Panc1 (cell line): Measurements from ENCODE around the gene GRIN3B. TPM values are rescaled to one million over a fixed set of nuclear protein-coding genes. Genes with fewer than 3 reads are reported as not detected.

Experiments
- ATAC-seq: fragments of 200-7000 bp; cut with Tn5 transposase; 2 replicates; pipeline ENCODE4 v1.9.1; 2020; ENCODE audit warnings: mild to moderate bottlenecking, moderate library complexity
- BruUV-seq: library from RNA; stranded (reverse); fragments of 400-500 nt; replicated peaks from 2 replicates; lab custom pipeline; 2021; lab: Mats Ljungman, UMichigan
- CTCF ChIA-PET: fragments of 300-600 bp; sonication (Branson Sonifier 250); formaldehyde crosslinking; loops from one replicate; lab custom pipeline; 2022; ENCODE audit warnings: antibody characterized with exemption; lab: Charles Lee
- POLR2A ChIA-PET: fragments of 300-600 bp; sonication (Branson Sonifier 250); formaldehyde crosslinking; loops from one replicate; lab custom pipeline; 2022; ENCODE audit warnings: antibody characterized with exemption; lab: Charles Lee
- DNase-seq: peaks from one replicate; pipeline ENCODE4 v3.0.0-alpha.2; 2010; ENCODE audit warnings: low read depth, low spot score
- H3K27ac ChIP-seq: 2 replicates; pipeline ENCODE4 v1.5.1; 2011; ENCODE audit warnings: mild to moderate bottlenecking, low read length, inconsistent platforms
- H3K27me3 ChIP-seq: fragments of 200-500 bp; sonication (Bioruptor generic); 2 replicates; pipeline ENCODE4 v1.6.0; 2014; ENCODE audit warnings: low read length, inconsistent platforms; ENCODE audit not compliant: control insufficient read depth, insufficient read depth
- H3K36me3 ChIP-seq: fragments of 200-500 bp; sonication (Bioruptor generic); 2 replicates; pipeline ENCODE4 v1.5.1; 2014; ENCODE audit warnings: inconsistent platforms, mild to moderate bottlenecking, low read length, moderate library complexity; ENCODE audit not compliant: control insufficient read depth, insufficient read depth
- H3K4me1 ChIP-seq: 2 replicates; pipeline ENCODE4 v1.5.1; 2011; ENCODE audit warnings: inconsistent platforms, mild to moderate bottlenecking, low read length, moderate library complexity; ENCODE audit not compliant: control insufficient read depth, insufficient read depth
- H3K4me3 ChIP-seq, 2 experiments: 2 replicates each; pipeline ENCODE4 v1.5.1; 2011 to 2012; ENCODE audit warnings: low read depth in 2 of 2, low read length in 2 of 2, mild to moderate bottlenecking in 2 of 2, inconsistent platforms in 1 of 2, moderate library complexity in 1 of 2
- H3K9me3 ChIP-seq: fragments of 200-500 bp; sonication (Bioruptor generic); 2 replicates; pipeline ENCODE4 v1.5.1; 2014; ENCODE audit warnings: low read depth, mild to moderate bottlenecking, inconsistent platforms, low read length, moderate library complexity; ENCODE audit not compliant: control insufficient read depth, insufficient read depth
- POLR2AphosphoS5 ChIP-seq: IDR thresholded peaks from 2 replicates; pipeline ENCODE4 v1.6.1; 2012; ENCODE audit warnings: mild to moderate bottlenecking, low read depth, low read length, moderate library complexity
- REST ChIP-seq, 2 experiments: IDR thresholded peaks; 2 replicates each; pipeline ENCODE4 v1.6.1; 2011 to 2012; ENCODE audit warnings: low read depth in 2 of 2, control low read depth in 1 of 2, low read length in 1 of 2, mild to moderate bottlenecking in 1 of 2, moderate library complexity in 1 of 2; ENCODE audit not compliant: insufficient read depth in 1 of 2
- SIN3A ChIP-seq: IDR thresholded peaks from 2 replicates; pipeline ENCODE4 v1.6.1; 2012; ENCODE audit warnings: low read depth, mild to moderate bottlenecking, low read length, moderate library complexity, borderline replicate concordance; ENCODE audit not compliant: insufficient read depth
- TCF7L2 ChIP-seq: IDR thresholded peaks from 2 replicates; pipeline ENCODE4 v1.6.1; 2011; ENCODE audit warnings: mild to moderate bottlenecking, low read depth, low read length, inconsistent platforms
- in situ Hi-C: cut with HindIII; loops from 2 replicates; pipeline ENCODE4 v1.10.0; 2016; ENCODE audit warnings: low sequenced_read_pairs, low pct_unique_long_range_greater_than_20kb
- intact Hi-C: fragments of 100-400 bp; cut with micrococcal nuclease; formaldehyde crosslinking; loops from one replicate; pipeline ENCODE4 v1.10.0; 2022; ENCODE audit not compliant: unreplicated experiment
- total RNA-seq: library from RNA; stranded (reverse); gene quantifications from one replicate; pipeline ENCODE4 v1.2.1, GENCODE V29; 2021; ENCODE audit not compliant: unreplicated experiment
- TF ChIP-seq, protein P1 (sequence below): fragments of 450-650 bp; IDR thresholded peaks from 2 replicates; pipeline ENCODE4 v1.5.1; 2017; ENCODE audit warnings: mild to moderate bottlenecking

GRIN3B gene
- total RNA-seq, 1 experiment from 2014 or later: 4.6 TPM

DNA sequence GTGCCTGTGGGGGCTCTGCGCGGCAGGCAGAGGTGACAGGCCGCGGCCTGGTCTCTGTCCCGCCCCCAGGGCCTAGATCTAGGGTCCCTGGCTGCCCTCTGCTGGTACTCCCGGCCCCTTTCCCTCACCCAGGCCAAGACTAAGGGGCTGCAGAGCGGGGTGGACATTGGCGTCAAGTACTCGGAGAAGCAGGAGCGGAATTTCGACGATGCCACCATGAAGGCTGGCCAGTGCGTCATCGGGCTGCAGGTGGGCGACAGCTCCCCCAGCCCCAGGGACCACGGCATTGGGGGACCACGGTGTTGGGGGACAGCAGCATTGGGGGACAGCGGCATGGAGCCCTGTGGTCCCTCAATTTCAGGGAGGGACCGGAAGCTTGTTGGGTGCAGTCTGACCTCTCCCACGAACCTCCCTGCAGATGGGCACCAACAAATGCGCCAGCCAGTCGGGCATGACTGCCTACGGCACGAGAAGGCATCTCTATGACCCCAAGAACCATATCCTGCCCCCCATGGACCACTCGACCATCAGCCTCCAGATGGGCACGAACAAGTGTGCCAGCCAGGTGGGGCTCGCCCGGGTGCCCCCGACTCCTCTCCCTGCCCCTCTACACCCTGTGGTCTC lies 35.9 kb downstream of the GRIN3B start:
- DNase-seq: no peak
- no peaks in the 10 kb centered on the region for H3K9me3 ChIP-seq
- H3K27me3 ChIP-seq: no peaks in the 10 kb centered on the region
- TF ChIP-seq SIN3A (no peak), REST (IDR thresholded peaks at IDR 0.05; ENCODE audit: insufficient read depth in 1 of 2, low read depth in 2 of 2, low read length in 1 of 2) (no peak), TCF7L2 (no peak), POLR2AphosphoS5 (no peak)
- TF ChIP-seq, protein P1, sequence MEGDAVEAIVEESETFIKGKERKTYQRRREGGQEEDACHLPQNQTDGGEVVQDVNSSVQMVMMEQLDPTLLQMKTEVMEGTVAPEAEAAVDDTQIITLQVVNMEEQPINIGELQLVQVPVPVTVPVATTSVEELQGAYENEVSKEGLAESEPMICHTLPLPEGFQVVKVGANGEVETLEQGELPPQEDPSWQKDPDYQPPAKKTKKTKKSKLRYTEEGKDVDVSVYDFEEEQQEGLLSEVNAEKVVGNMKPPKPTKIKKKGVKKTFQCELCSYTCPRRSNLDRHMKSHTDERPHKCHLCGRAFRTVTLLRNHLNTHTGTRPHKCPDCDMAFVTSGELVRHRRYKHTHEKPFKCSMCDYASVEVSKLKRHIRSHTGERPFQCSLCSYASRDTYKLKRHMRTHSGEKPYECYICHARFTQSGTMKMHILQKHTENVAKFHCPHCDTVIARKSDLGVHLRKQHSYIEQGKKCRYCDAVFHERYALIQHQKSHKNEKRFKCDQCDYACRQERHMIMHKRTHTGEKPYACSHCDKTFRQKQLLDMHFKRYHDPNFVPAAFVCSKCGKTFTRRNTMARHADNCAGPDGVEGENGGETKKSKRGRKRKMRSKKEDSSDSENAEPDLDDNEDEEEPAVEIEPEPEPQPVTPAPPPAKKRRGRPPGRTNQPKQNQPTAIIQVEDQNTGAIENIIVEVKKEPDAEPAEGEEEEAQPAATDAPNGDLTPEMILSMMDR: no peak
- POLR2A ChIA-PET: interaction anchor here (0.6 kb wide), 1 partner anchor 12 kb away, joined by 5 read pairs; no protein-coding TSS in a partner anchor
- CTCF ChIA-PET: no interaction called here
- BruUV-seq: no TSS peak
- intact Hi-C loops: no loop called here
- H3K4me3 ChIP-seq: no peak overlapping the region
- in situ Hi-C loops: no loop called here
- H3K4me1 ChIP-seq: peaks cover 6% of the 10 kb centered on the region; the same call in 1 of the 2 replicates
- no peak overlapping the region for H3K27ac ChIP-seq
- peaks cover 6% of the 10 kb centered on the region; the same call in 1 of the 2 replicates for H3K36me3 ChIP-seq
- no peak for ATAC-seq

DNA sequence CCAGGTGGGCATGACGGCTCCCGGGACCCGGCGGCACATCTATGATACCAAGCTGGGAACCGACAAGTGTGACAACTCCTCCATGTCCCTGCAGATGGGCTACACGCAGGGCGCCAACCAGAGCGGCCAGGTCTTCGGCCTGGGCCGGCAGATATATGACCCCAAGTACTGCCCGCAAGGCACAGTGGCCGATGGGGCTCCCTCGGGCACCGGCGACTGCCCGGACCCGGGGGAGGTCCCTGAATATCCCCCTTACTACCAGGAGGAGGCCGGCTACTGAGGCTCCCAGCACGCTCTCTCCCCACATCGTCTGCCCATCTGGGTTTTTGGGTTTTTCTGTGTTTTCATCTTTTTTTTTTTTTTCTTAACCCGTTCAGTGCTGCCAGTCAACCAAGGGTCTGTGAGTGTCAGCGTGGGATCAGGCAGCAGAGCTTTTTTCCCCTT lies 37.4 kb downstream of the GRIN3B start:
- in situ Hi-C loops: no loop called here
- Histone ChIP-seq H3K36me3 (peaks cover 6% of the 10 kb centered on the region; the same call in 1 of the 2 replicates), H3K9me3 (no peaks in the 10 kb centered on the region), H3K4me1 (peaks cover 12% of the 10 kb centered on the region), H3K27me3 (no peaks in the 10 kb centered on the region), H3K4me3 (no peak overlapping the region), H3K27ac (no peak overlapping the region)
- TF ChIP-seq POLR2AphosphoS5 (no peak), TCF7L2 (no peak), SIN3A (no peak), REST (IDR thresholded peaks at IDR 0.05; ENCODE audit: insufficient read depth in 1 of 2, low read depth in 2 of 2, low read length in 1 of 2) (no peak)
- TF ChIP-seq, protein P1: no peak
- ChIA-PET CTCF (no interaction called here), POLR2A (no interaction called here)
- DNase-seq: no peak
- intact Hi-C loops: no loop called here
- no TSS peak for BruUV-seq
- ATAC-seq: no peak
